Skin of body (tissue), 2 donors: ENCODE data around the gene MAPKAP1. TPM values are rescaled to one million over a fixed set of nuclear protein-coding genes. Genes with fewer than 3 reads are reported as not detected.

Source experiments
- DNase-seq: peaks from one replicate; lab custom pipeline; 2025; lab: John Stamatoyannopoulos, UW
- total RNA-seq: library from RNA; depleted of rRNA; stranded (reverse); fragments of >200 nt; gene quantifications from one replicate; pipeline ENCODE4 v1.2.3, GENCODE V29; 2014

Gene MAPKAP1
- total RNA-seq, 1 donor from 2014 or later: 35.2 TPM

DNA sequence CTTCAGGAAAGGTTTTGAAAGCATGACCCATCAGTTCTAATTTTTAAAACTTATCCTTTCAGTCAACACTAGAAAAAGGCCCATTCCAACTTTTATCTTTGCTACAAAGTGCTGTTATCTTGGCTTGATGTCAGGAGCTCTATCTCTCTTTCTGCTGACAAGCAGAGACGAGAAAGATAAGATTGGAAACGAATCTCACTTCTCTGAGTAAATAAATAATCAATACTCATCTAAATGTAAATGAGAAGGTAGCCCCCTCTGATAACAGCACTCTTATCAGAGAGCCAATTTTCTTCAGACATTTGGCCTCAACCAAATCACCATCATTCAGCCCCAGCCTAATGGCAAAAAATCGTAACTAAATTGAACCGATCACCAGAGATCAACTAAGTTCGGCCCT is 191.7 kb downstream of the MAPKAP1 start:
- no peak for DNase-seq

DNA sequence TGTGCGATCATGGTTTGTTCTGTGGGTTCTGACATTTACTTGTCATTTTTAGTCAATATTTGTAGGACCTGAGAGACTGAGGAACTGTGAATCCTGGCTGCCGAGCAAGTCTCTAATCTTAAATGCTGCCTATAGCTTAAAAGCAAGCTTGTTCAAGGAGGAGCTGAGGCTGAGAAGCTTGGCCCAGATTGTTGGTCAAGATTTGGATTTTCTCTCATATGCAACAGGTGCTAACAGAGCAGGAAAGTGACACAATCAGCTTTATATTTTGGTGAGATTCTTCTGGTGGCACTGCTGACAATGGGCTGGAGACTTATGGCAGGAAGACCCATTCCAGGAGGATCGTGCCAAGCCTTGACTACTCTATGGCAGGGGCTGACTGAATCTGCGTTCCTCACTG is 192.5 kb downstream of the MAPKAP1 start:
- no peak for DNase-seq

DNA sequence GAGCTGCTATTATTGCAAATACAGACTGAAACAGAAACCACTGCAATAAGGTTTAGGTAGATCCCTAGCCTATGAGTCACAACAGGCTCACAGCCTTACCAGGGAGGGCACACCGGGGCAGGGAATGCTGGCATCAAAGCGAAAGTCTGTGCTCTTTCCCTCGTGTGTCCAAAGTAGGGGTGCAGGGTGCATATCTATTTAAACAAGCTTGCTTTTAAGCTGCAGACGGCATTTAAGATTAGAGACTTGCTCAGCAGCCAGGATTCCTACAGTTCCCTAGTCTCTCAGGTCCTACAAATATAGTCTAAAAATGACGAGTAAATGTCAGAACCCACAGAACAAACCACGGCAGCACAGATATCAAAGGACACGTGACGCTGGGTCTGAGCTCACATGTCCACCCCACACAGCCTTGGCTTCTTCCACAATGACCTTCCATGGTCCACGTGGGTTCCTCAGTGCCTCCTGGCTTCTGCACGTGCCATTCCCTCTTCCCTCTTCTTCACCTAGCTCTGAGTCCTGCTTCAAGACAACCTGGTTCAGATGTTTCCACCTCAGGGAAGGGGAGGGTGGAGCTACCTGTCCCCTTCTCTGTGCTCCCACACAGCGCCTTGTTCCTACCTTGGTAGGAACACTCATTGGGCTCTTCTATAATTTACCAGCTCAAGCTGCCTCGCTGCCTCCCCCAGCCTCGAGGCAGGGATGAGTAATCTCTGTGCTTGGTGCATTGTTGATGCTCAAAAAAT is 193.2 kb downstream of the MAPKAP1 start:
- DNase-seq: no peak

DNA sequence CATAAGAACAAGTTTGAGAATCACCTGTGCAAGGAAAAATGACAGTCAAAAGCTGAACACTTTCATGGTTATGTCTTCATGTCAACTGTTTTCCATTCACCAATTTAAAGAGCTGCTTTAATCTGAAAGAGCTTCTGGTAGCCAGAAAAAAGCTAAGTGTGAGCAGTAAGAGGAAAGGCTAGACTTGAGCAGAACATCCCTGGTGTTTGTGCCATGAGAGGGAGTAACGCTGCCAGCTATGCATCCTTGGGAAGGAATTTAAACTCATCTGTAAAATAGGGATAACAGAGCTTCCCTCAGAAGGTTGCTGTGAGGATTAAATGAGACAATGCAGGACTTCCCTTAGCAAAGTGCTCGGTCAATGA is 193.7 kb downstream of the MAPKAP1 start:
- no peak for DNase-seq

GRCh38 chr9:125511789-125512660 is 195.0 kb downstream of the MAPKAP1 start:
- DNase-seq: peak; percentile 16

- DNase-seq: no peak
Measured at GRCh38 chr9:125510980-125511379, 196.0 kb downstream of the MAPKAP1 start.

- no peak for DNase-seq
Measured at GRCh38 chr9:125509476-125509875, 197.5 kb downstream of the MAPKAP1 start.

- no peak for DNase-seq
Measured at GRCh38 chr9:125508249-125508648, 198.8 kb downstream of the MAPKAP1 start.

GRCh38 chr9:125507226-125507625 is 199.8 kb downstream of the MAPKAP1 start:
- no peak for DNase-seq

DNA sequence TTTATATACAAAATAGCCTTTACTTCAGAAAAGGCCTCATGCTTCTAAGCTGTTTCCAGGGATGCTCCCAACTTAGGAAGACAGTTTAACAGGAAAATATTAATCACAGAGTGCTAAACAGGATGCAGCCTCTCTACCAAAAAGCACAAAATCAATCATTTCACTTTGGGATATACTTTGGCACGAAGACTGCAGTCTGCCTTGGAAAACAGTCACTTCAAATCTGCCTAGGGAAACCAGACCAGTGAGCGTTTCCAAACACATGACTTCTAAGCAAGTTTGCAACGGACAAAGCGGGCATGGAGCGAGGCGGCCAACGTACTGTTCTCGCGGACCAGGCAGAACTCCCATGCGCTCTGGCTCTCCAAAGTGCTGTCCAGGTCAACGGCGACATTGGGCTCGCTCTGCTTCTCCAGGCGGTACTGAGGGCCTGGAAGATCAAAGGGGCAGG is 201.0 kb downstream of the MAPKAP1 start:
- no peak for DNase-seq

DNA sequence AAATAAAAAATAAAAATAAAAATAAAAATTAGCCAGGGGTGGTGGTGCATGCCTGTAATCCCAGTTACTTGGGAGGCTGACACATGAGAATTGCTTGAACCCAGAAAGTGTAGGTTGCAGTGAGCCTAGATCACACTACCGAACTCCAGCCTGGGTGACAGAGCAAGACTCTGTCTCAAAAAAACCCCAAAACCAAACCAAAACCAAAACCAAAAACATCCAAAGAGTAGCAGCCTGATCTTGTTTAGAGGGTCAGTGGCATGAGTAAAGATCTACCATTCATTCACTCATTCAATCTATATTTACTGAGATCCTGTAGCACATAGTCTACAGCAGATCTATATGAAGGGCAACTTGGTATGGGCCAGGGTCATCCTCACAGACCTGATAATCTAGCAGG is 202.4 kb downstream of the MAPKAP1 start:
- no peak for DNase-seq

- no peak for DNase-seq
Measured at GRCh38 chr9:125497906-125498305, 209.1 kb downstream of the MAPKAP1 start.

GRCh38 chr9:125497478-125497877 is 209.5 kb downstream of the MAPKAP1 start:
- DNase-seq: no peak

DNA sequence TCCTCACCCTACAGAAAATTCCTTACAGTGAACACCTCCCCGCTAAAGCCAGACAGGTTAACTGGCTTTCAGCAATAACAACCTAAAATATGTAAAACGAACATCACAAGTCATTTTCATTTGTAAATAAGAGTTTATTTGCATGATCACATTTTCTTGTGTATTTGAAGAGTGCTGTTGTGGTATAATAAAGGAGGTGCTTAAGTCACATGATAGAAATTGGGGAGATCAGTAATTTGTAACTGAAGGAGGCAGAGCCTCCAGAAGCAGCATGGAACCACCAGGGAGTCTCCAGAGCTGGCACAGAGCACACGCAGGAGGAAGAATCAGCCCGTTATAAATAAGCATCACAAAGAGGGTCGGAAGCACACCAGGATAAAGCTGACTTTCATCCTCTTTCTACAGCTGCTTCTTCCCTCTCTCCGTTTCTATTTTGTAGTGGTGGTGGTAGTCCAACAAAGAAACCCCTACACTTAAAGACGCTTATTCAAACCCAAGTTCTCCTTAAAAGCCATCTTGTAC is 210.6 kb downstream of the MAPKAP1 start:
- DNase-seq: no peak

DNA sequence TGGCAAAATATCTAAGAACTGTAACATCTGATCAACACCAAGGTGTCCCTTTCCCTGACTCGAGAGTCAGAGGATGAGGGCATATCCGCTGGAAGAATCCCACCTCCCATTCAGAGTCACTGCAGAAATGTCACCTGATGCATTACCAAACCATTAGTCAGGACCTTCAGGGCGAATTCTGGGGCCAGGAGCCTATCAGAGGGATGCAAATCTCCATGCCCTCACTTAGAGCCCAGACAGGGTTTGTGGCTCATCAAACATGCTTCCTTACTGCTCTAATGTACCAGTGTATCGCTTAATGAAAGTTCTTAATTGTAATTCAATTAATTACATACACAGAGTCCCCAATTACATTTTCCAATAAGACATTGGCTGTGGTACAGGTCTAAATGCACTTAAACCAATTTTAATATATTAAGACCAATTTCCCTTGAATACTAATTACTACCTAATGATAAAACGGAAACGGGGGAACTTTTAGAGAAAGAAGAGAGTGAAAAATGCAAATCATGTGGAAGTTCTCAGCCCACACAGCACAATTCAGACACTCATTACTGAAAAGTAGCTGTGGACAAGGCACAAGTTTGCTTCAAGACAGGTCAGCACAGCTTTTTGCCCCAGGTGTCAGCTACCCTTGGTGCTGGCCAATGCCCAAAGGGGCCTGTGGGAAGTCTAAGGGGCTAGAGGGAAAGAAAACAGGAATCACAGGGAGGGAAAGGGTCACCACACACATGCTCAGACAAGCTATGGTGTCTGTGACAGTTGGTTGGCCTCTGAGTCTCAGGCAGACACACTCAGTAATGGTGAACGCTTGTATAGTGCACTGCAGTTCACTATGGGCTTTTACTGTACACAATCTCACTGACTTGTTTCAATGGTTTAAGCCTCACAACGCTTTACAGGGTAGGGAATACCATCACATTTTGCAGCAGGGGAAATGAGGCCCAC is 211.6 kb downstream of the MAPKAP1 start:
- DNase-seq: no peak

GRCh38 chr9:125494653-125494915 is 212.4 kb downstream of the MAPKAP1 start:
- DNase-seq: no peak

DNA sequence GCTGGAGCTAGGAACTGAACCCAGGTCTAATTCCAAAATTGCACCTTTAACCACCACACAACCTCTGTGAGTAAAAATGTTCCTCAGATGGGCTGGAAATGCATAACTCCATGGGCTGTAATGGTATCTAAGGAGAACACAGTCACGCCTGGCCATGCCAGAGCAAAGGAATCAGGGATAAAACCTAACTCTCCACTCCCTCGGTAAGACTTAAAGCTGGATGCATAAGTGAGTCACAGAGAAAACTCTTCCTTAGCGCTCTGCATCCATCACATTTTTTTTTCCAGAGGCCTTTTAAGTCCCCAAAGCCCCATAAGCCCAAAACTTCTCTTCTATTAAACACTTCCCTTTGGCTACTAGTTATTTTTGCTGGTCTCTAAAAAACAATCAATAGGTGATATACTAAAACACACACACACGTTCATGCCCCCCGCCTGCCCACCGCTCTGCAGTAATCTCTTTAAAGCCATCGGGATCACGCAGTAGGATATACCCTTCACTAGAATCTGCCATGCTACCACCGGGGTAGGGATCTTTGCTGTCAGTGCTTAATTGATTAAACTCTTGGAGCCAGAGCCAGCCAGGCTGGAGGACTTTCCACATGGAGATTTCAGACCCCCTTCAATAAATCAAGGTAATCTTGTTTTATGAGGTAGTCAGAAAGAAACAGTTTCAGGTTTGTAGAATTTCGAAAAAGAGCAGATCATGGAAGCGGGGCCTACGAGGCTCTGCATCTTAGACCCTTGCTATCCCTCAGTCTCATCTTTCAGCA is 212.9 kb downstream of the MAPKAP1 start:
- DNase-seq: no peak

DNA sequence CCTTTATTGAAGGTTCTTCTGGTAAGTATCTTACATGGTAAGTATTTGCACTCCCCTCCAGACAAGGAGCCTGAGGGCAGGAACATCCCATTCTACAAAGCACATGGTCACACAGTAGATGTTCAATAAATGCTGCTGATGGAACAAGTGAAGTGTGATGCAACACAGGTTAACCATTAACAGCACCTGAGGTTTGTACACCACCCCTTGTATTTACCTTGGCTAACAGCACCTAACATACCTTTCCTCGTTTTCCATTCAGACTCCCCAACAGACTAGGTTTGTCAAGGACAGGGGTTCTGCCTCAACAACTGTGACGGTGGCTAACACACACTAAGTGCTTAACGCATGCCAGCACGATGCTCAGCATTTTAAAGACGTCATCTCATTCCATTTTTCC is 213.6 kb downstream of the MAPKAP1 start:
- DNase-seq: no peak

- DNase-seq: no peak
Measured at GRCh38 chr9:125492719-125493118, 214.3 kb downstream of the MAPKAP1 start.

GRCh38 chr9:125487842-125488241 is 219.2 kb downstream of the MAPKAP1 start:
- DNase-seq: no peak

GRCh38 chr9:125486576-125486975 is 220.4 kb downstream of the MAPKAP1 start:
- no peak for DNase-seq
